Skeletal muscle cell (primary cell): Measurements from ENCODE around the gene NBL1.

Source experiments
- DNase-seq: peaks from one replicate; pipeline ENCODE4 v3.0.0-alpha.2; 2010; ENCODE audit warnings: low read depth
- H3K4me3 ChIP-seq: 2 replicates; pipeline ENCODE4 v1.5.1; 2011; ENCODE audit warnings: low read depth, mild to moderate bottlenecking, control low read depth, low read length, moderate library complexity

The NBL1 gene

GRCh38 chr1:19644395-19644680 lies 227 bp downstream of the NBL1 start:
- peak overlapping the region; percentile 61 for H3K4me3 ChIP-seq
- DNase-seq, result no peak

- no peak for DNase-seq
- peak overlapping the region; percentile 61 for H3K4me3 ChIP-seq
Observed at GRCh38 chr1:19644681-19645410, 735 bp downstream of the NBL1 start.

GRCh38 chr1:19645411-19646251 lies 1.5 kb downstream of the NBL1 start:
- H3K4me3 ChIP-seq, result peak overlapping the region; percentile 61
- DNase-seq, result no peak

GRCh38 chr1:19646377-19647319 lies 2.5 kb downstream of the NBL1 start:
- no peak for DNase-seq
- no peak overlapping the region for H3K4me3 ChIP-seq

GRCh38 chr1:19647643-19648042 lies 3.5 kb downstream of the NBL1 start:
- DNase-seq, result no peak

GRCh38 chr1:19648239-19648638 lies 4.1 kb downstream of the NBL1 start:
- H3K4me3 ChIP-seq, result no peak overlapping the region
- DNase-seq, result no peak

More at GRCh38 chr1:19647643-19648042, 3.5 kb downstream of the NBL1 start:
- H3K4me3 ChIP-seq, result no peak overlapping the region

- no peak for DNase-seq
- no peak overlapping the region for H3K4me3 ChIP-seq
Observed at GRCh38 chr1:19648689-19649088, 4.6 kb downstream of the NBL1 start.

GRCh38 chr1:19650416-19651140 lies 6.5 kb downstream of the NBL1 start:
- no peak overlapping the region for H3K4me3 ChIP-seq
- no peak for DNase-seq

- H3K4me3 ChIP-seq, result no peak overlapping the region
- DNase-seq, result no peak
Observed at GRCh38 chr1:19651141-19651737, 7.1 kb downstream of the NBL1 start.

GRCh38 chr1:19654386-19654785 lies 10.3 kb downstream of the NBL1 start:
- H3K4me3 ChIP-seq, result no peak overlapping the region
- no peak for DNase-seq

GRCh38 chr1:19654886-19655717 lies 11.0 kb downstream of the NBL1 start:
- DNase-seq, result no peak
- no peak overlapping the region for H3K4me3 ChIP-seq

- no peak overlapping the region for H3K4me3 ChIP-seq
- no peak for DNase-seq
Observed at GRCh38 chr1:19655718-19656080, 11.6 kb downstream of the NBL1 start.

GRCh38 chr1:19656134-19656779 lies 12.1 kb downstream of the NBL1 start:
- no peak overlapping the region for H3K4me3 ChIP-seq
- no peak for DNase-seq

- no peak for DNase-seq
- no peak overlapping the region for H3K4me3 ChIP-seq
Observed at GRCh38 chr1:19656780-19657466, 12.8 kb downstream of the NBL1 start.

GRCh38 chr1:19657511-19657910 lies 13.4 kb downstream of the NBL1 start:
- H3K4me3 ChIP-seq, result no peak overlapping the region
- DNase-seq, result no peak

- DNase-seq, result no peak
- no peak overlapping the region for H3K4me3 ChIP-seq
Observed at GRCh38 chr1:19658186-19658585, 14.1 kb downstream of the NBL1 start.

- no peak for DNase-seq
- no peak overlapping the region for H3K4me3 ChIP-seq
Observed at GRCh38 chr1:19661721-19662228, 17.7 kb downstream of the NBL1 start.
